ENCODE results near the gene PCNX3.

PCNX3 gene

GRCh38 chr11:65595543-65596281, 19.9 kb upstream of the PCNX3 start, which contains the start of gene KCNK7:
Gene KCNK7 (minus strand): TSS chr11:65595800. CDS start chr11:65595772, 28 bp downstream.
- in situ Hi-C loops (cut with MboI; ENCODE audit: low sequenced_read_pairs, unreplicated experiment), result no loop called here
- DNase-seq (ENCODE audit: low spot score), result no peak

GRCh38 chr11:65596520-65596919, 19.1 kb upstream of the PCNX3 start:
- in situ Hi-C loops (cut with MboI; ENCODE audit: low sequenced_read_pairs, unreplicated experiment), result no loop called here
- TF ChIP-seq CTCF (IDR thresholded peaks at IDR 0.05; ENCODE audit: borderline replicate concordance, control extremely low read depth, extremely low read depth, insufficient read depth, missing control alignments), result no peak
- no peak for DNase-seq (ENCODE audit: low spot score)

More at GRCh38 chr11:65595543-65596281, 19.9 kb upstream of the PCNX3 start, which contains the start of gene KCNK7:
- no peak for TF ChIP-seq CTCF (IDR thresholded peaks at IDR 0.05; ENCODE audit: borderline replicate concordance, control extremely low read depth, extremely low read depth, insufficient read depth, missing control alignments)

GRCh38 chr11:65598258-65598699, 17.3 kb upstream of the PCNX3 start:
- in situ Hi-C loops (cut with MboI; ENCODE audit: low sequenced_read_pairs, unreplicated experiment), result no loop called here

GRCh38 chr11:65599216-65599954, 16.2 kb upstream of the PCNX3 start:
- no peak for DNase-seq (ENCODE audit: low spot score)
- in situ Hi-C loops (cut with MboI; ENCODE audit: low sequenced_read_pairs, unreplicated experiment), result no loop called here
- no peak for TF ChIP-seq CTCF (IDR thresholded peaks at IDR 0.05; ENCODE audit: borderline replicate concordance, control extremely low read depth, extremely low read depth, insufficient read depth, missing control alignments)

More at GRCh38 chr11:65598258-65598699, 17.3 kb upstream of the PCNX3 start:
- TF ChIP-seq CTCF (IDR thresholded peaks at IDR 0.05; ENCODE audit: borderline replicate concordance, control extremely low read depth, extremely low read depth, insufficient read depth, missing control alignments), result no peak
- DNase-seq (ENCODE audit: low spot score), result no peak

- in situ Hi-C loops (cut with MboI; ENCODE audit: low sequenced_read_pairs, unreplicated experiment), result no loop called here
- no peak for TF ChIP-seq CTCF (IDR thresholded peaks at IDR 0.05; ENCODE audit: borderline replicate concordance, control extremely low read depth, extremely low read depth, insufficient read depth, missing control alignments)
- no peak for DNase-seq (ENCODE audit: low spot score)
Observed at GRCh38 chr11:65599955-65600246, 15.7 kb upstream of the PCNX3 start.

GRCh38 chr11:65604258-65604657, 11.3 kb upstream of the PCNX3 start:
- in situ Hi-C loops (cut with MboI; ENCODE audit: low sequenced_read_pairs, unreplicated experiment), result no loop called here
- no peak for DNase-seq (ENCODE audit: low spot score)
- TF ChIP-seq CTCF (IDR thresholded peaks at IDR 0.05; ENCODE audit: borderline replicate concordance, control extremely low read depth, extremely low read depth, insufficient read depth, missing control alignments), result no peak
